Keratinocyte (primary cell): ENCODE results near the gene SAMD3. TPM values are rescaled to one million over a fixed set of nuclear protein-coding genes. Genes with fewer than 3 reads are reported as not detected.

Experiments used
- DNase-seq: peaks from one replicate; pipeline ENCODE4 v3.0.0-alpha.2; 2011; ENCODE audit warnings: low read depth, missing footprints, low spot score
- FAIRE-seq: peaks from 2 replicates; lab custom pipeline; 2011; peaks lifted over from hg19 to GRCh38; lab: Jason Lieb, UNC
- H2AFZ ChIP-seq: 2 replicates; pipeline ENCODE4 v1.6.0; 2012; ENCODE audit warnings: low read length, control low read depth, inconsistent platforms; ENCODE audit not compliant: control insufficient read depth
- H3K27ac ChIP-seq: 2 replicates; pipeline ENCODE4 v1.5.1; 2011; ENCODE audit warnings: low read length; ENCODE audit not compliant: control insufficient read depth, insufficient read depth
- H3K27me3 ChIP-seq: 3 replicates; pipeline ENCODE4 v1.6.0; 2011; ENCODE audit warnings: low read length; ENCODE audit not compliant: control insufficient read depth, insufficient read depth; ENCODE audit errors: extremely low read depth
- H3K36me3 ChIP-seq, 2 experiments: 2 replicates in 1 of 2; 3 replicates in 1 of 2; pipeline ENCODE4 v1.5.1; 2011; ENCODE audit warnings: low read length in 2 of 2, mild to moderate bottlenecking in 1 of 2; ENCODE audit not compliant: control insufficient read depth in 2 of 2, insufficient read depth in 2 of 2; ENCODE audit errors: extremely low read depth in 1 of 2
- H3K4me1 ChIP-seq: 3 replicates; pipeline ENCODE4 v1.5.1; 2011; ENCODE audit warnings: low read length; ENCODE audit not compliant: control insufficient read depth, insufficient read depth; ENCODE audit errors: extremely low read depth
- H3K4me2 ChIP-seq: 3 replicates; pipeline ENCODE4 v1.6.0; 2011; ENCODE audit warnings: low read depth, low read length; ENCODE audit not compliant: control insufficient read depth, insufficient read depth; ENCODE audit errors: extremely low read depth
- H3K4me3 ChIP-seq, 3 experiments: fragments of 200-600 bp in 1 of 3; sonication (generic) in 1 of 3; 2 replicates in 2 of 3; 3 replicates in 1 of 3; pipeline ENCODE4 v1.5.1; 2011 to 2016; ENCODE audit warnings: low read length in 3 of 3, mild to moderate bottlenecking in 3 of 3, control low read depth in 2 of 3, inconsistent platforms in 1 of 3, low read depth in 1 of 3, mixed read lengths in 1 of 3, mixed run types in 1 of 3, moderate library complexity in 1 of 3; ENCODE audit not compliant: control insufficient read depth in 2 of 3, insufficient read depth in 2 of 3; ENCODE audit errors: extremely low read depth in 1 of 3
- H3K79me2 ChIP-seq: 2 replicates; pipeline ENCODE4 v1.6.0; 2012; ENCODE audit warnings: low read length; ENCODE audit not compliant: control insufficient read depth, insufficient read depth
- H3K9ac ChIP-seq: 3 replicates; pipeline ENCODE4 v1.6.0; 2011; ENCODE audit warnings: low read length; ENCODE audit not compliant: control insufficient read depth, insufficient read depth; ENCODE audit errors: extremely low read depth
- H3K9me1 ChIP-seq: 3 replicates; pipeline ENCODE4 v1.6.0; 2011; ENCODE audit warnings: low read length; ENCODE audit not compliant: control insufficient read depth, insufficient read depth; ENCODE audit errors: extremely low read depth
- H3K9me3 ChIP-seq: 2 replicates; pipeline ENCODE4 v1.5.1; 2012; ENCODE audit warnings: low read depth, low read length; ENCODE audit not compliant: control insufficient read depth
- H4K20me1 ChIP-seq: 3 replicates; pipeline ENCODE4 v1.6.0; 2011; ENCODE audit warnings: low read length; ENCODE audit not compliant: control insufficient read depth, insufficient read depth; ENCODE audit errors: extremely low read depth
- CTCF ChIP-seq, 3 experiments: IDR thresholded peaks in 1 of 3; conservative IDR thresholded peaks in 1 of 3; optimal IDR thresholded peaks in 1 of 3; 2 replicates in 2 of 3; 3 replicates in 1 of 3; pipeline versions ENCODE3 to v1.5.1; 2011; ENCODE audit warnings: low read length in 3 of 3, mild to moderate bottlenecking in 3 of 3, moderate library complexity in 2 of 3, control low read depth in 1 of 3, inconsistent platforms in 1 of 3; ENCODE audit not compliant: insufficient read depth in 2 of 3; ENCODE audit errors: extremely low read depth in 1 of 3
- EZH2 ChIP-seq: IDR thresholded peaks from one replicate; pipeline ENCODE4 v1.6.1; 2012; ENCODE audit warnings: inconsistent platforms, mild to moderate bottlenecking, low read length, moderate library complexity
- dilution Hi-C: fragments of 300-500 bp; cut with MboI; formaldehyde crosslinking; loops from one replicate; pipeline ENCODE4 v1.7.0; 2020; ENCODE audit warnings: low sequenced_read_pairs; ENCODE audit not compliant: extremely low pct_ligation_motif_present
- polyA plus RNA-seq, 5 experiments: library from polyadenylated mRNA; depleted of rRNA in 3 of 5; stranded (reverse) in 3 of 5; stranded (forward) in 1 of 5; unstranded in 1 of 5; fragments of >200 nt; gene quantifications; 1 replicate in 1 of 5; 2 replicates in 3 of 5; 3 replicates in 1 of 5; pipeline versions ENCODE4 v1.2.1 to v1.2.3, GENCODE V29; 2011 to 2012; ENCODE audit warnings: missing spikeins in 2 of 5, low read depth in 1 of 5, low replicate concordance in 1 of 5

SAMD3 gene
- polyA plus RNA-seq, 1 donor (not counting 4 experiments of a cell fraction or from before 2014, with no cell fraction given) = 5.4 TPM

- Histone ChIP-seq H3K4me3 (no peak overlapping the region), H3K4me2 (no peak overlapping the region), H3K27me3 (no peaks in the 10 kb centered on the region), H2AFZ (no peak overlapping the region), H3K79me2 (no peaks in the 10 kb centered on the region), H3K36me3 (peaks cover 3 to 6% of the 10 kb centered on the region in 2 experiments), H4K20me1 (no peaks in the 10 kb centered on the region), H3K9me1 (no peaks in the 10 kb centered on the region), H3K27ac (no peak overlapping the region), H3K9me3 (no peaks in the 10 kb centered on the region), H3K4me1 (peaks cover 6% of the 10 kb centered on the region), H3K9ac (no peak overlapping the region)
- dilution Hi-C loops = no loop called here
- no peak for DNase-seq
- peak; percentile 23 for FAIRE-seq
- TF ChIP-seq CTCF (optimal IDR thresholded peaks at IDR 0.05 in 1 of 3, IDR thresholded peaks at IDR 0.05 in 1 of 3, conservative IDR thresholded peaks at IDR 0.05 in 1 of 3; ENCODE audit: extremely low read depth in 1 of 3, insufficient read depth in 2 of 3, low read length in 3 of 3) (no peak), EZH2 (no peak)
Observed at GRCh38 chr6:130134582-130134981, 88.2 kb downstream of the SAMD3 start.

GRCh38 chr6:130132286-130132701 lies 90.5 kb downstream of the SAMD3 start:
- Histone ChIP-seq H3K9me3 (no peaks in the 10 kb centered on the region), H3K9me1 (peaks cover 2% of the 10 kb centered on the region), H3K27ac (no peak overlapping the region), H3K36me3 (peaks cover 3 to 6% of the 10 kb centered on the region in 2 experiments), H2AFZ (no peak overlapping the region), H4K20me1 (no peaks in the 10 kb centered on the region), H3K27me3 (no peaks in the 10 kb centered on the region), H3K4me2 (no peak overlapping the region), H3K9ac (no peak overlapping the region), H3K79me2 (no peaks in the 10 kb centered on the region), H3K4me3 (no peak overlapping the region), H3K4me1 (peaks cover 17% of the 10 kb centered on the region)
- dilution Hi-C loops = no loop called here
- FAIRE-seq (no peak), DNase-seq (no peak)
- no peak for TF ChIP-seq EZH2
- no peak for TF ChIP-seq CTCF (optimal IDR thresholded peaks at IDR 0.05 in 1 of 3, IDR thresholded peaks at IDR 0.05 in 1 of 3, conservative IDR thresholded peaks at IDR 0.05 in 1 of 3; ENCODE audit: extremely low read depth in 1 of 3, insufficient read depth in 2 of 3, low read length in 3 of 3)
